K562 (cell line): ENCODE measurements around the gene DPEP2. TPM values are rescaled to one million over a fixed set of nuclear protein-coding genes. Genes with fewer than 3 reads are reported as not detected.

Source experiments
- ATAC-seq: fragments of 200-7000 bp; cut with Tn5 transposase; 3 replicates; pipeline ENCODE4 v1.9.1; 2020; ENCODE audit warnings: moderate library complexity
- BruUV-seq: library from RNA; stranded (reverse); fragments of 400-500 nt; replicated peaks from 2 replicates; lab custom pipeline; 2021; lab: Mats Ljungman, UMichigan
- CTCF ChIA-PET: fragments of 300-600 bp; formaldehyde crosslinking; extraction: SDS; loops from one replicate; lab custom pipeline; 2021; ENCODE audit warnings: low intra/inter-chr PET ratio; lab: Yijun Ruan, JAX
- POLR2A ChIA-PET: fragments of 300-600, 350-650 bp; sonication (Branson Sonifier 250); formaldehyde crosslinking; extraction: SDS; loops from one replicate; lab custom pipeline; 2021; ENCODE audit warnings: antibody characterized with exemption, inconsistent platforms; lab: Yijun Ruan, JAX
- DNase-seq, 4 experiments: peaks; one replicate each; pipeline versions ENCODE4 v3.0.0 to v3.0.0-alpha.2; 2011 to 2018; ENCODE audit warnings: low spot score in 3 of 4, mixed read lengths in 3 of 4; ENCODE audit errors: extremely low read depth in 1 of 4
- FAIRE-seq: peaks from 2 replicates; lab custom pipeline; 2011; peaks lifted over from hg19 to GRCh38; lab: Jason Lieb, UNC
- H2AFZ ChIP-seq: 2 replicates; pipeline ENCODE4 v1.6.0; 2011; ENCODE audit warnings: low read depth, low read length, control low read depth, inconsistent platforms
- H3K27ac ChIP-seq: fragments of 200-600 bp; 3 replicates; pipeline ENCODE4 v1.8.0; 2011; ENCODE audit warnings: low read depth, mild to moderate bottlenecking, control low read depth, inconsistent platforms, low read length, moderate library complexity, mixed read lengths; ENCODE audit errors: extremely low read depth
- H3K27me3 ChIP-seq, 2 experiments: fragments of 300-600 bp in 1 of 2; 2 replicates in 1 of 2; 3 replicates in 1 of 2; pipeline versions ENCODE4 v1.6.0 to v1.8.0; 2011; ENCODE audit warnings: inconsistent platforms in 2 of 2, low read length in 2 of 2, mild to moderate bottlenecking in 1 of 2, mixed read lengths in 1 of 2, moderate library complexity in 1 of 2; ENCODE audit not compliant: control insufficient read depth in 2 of 2, insufficient read depth in 2 of 2
- H3K36me3 ChIP-seq: fragments of 300-600 bp; 3 replicates; pipeline ENCODE4 v1.8.0; 2011; ENCODE audit warnings: mild to moderate bottlenecking, low read length, inconsistent platforms; ENCODE audit not compliant: control insufficient read depth, insufficient read depth
- H3K4me1 ChIP-seq, 2 experiments: fragments of 200-600 bp in 1 of 2; replicated peaks in 1 of 2; 2 replicates in 1 of 2; 3 replicates in 1 of 2; pipeline versions ENCODE4 v1.5.1 to v1.8.0; 2011; ENCODE audit warnings: inconsistent platforms in 2 of 2, low read length in 2 of 2, mild to moderate bottlenecking in 1 of 2, mixed read lengths in 1 of 2, moderate library complexity in 1 of 2; ENCODE audit not compliant: control insufficient read depth in 2 of 2, insufficient read depth in 2 of 2
- H3K4me2 ChIP-seq: 2 replicates; pipeline ENCODE4 v1.6.1; 2011; ENCODE audit warnings: low read length, control low read depth, inconsistent platforms, mixed read lengths; ENCODE audit not compliant: insufficient read depth
- H3K4me3 ChIP-seq: fragments of 200-600 bp; sonication (generic), shearing (Covaris generic); 2 replicates; pipeline ENCODE4 v1.5.1; 2016; ENCODE audit warnings: control low read depth, inconsistent platforms
- H3K79me2 ChIP-seq: fragments of 200-600 bp; 3 replicates; pipeline ENCODE4 v1.8.0; 2011; ENCODE audit warnings: low read length, inconsistent platforms; ENCODE audit not compliant: control insufficient read depth, insufficient read depth
- H3K9ac ChIP-seq, 2 experiments: 2 replicates each; pipeline versions ENCODE4 v1.6.0 to v1.6.1; 2011; ENCODE audit warnings: low read depth in 2 of 2, low read length in 2 of 2, control low read depth in 1 of 2, inconsistent platforms in 1 of 2, mild to moderate bottlenecking in 1 of 2, mixed read lengths in 1 of 2; ENCODE audit not compliant: insufficient read depth in 1 of 2
- H3K9me1 ChIP-seq: one replicate; pipeline ENCODE4 v1.6.0; 2011; ENCODE audit warnings: inconsistent platforms, mild to moderate bottlenecking, low read length, moderate library complexity; ENCODE audit not compliant: control insufficient read depth, insufficient read depth
- H3K9me3 ChIP-seq: replicated peaks from 2 replicates; pipeline ENCODE4 v1.5.1; 2011; ENCODE audit warnings: low read depth, low read length, inconsistent platforms; ENCODE audit not compliant: control insufficient read depth, insufficient read depth
- H4K20me1 ChIP-seq: replicated peaks from 2 replicates; pipeline ENCODE4 v1.6.1; 2011; ENCODE audit warnings: low read length, inconsistent platforms, mixed read lengths; ENCODE audit not compliant: control insufficient read depth, insufficient read depth
- ARID1B ChIP-seq: fragments of 450-650 bp; IDR thresholded peaks from 2 replicates; pipeline ENCODE4 v1.6.1; 2016; ENCODE audit warnings: antibody characterized with exemption, mild to moderate bottlenecking, inconsistent platforms
- ATF1 ChIP-seq, 2 experiments: fragments of 450-650 bp in 1 of 2; IDR thresholded peaks; 2 replicates each; pipeline ENCODE4 v1.6.1; 2016; ENCODE audit warnings: missing compliant biosample characterization in 1 of 2, missing genetic modification characterization in 1 of 2
- ATF3 ChIP-seq, 2 experiments: fragments of 450-650 bp in 1 of 2; sonication (generic) in 1 of 2; formaldehyde crosslinking in 1 of 2; IDR thresholded peaks in 1 of 2; conservative IDR thresholded peaks in 1 of 2; 2 replicates each; pipeline versions ENCODE4 v1.6.1 to v1.8.1; 2016 to 2023; ENCODE audit warnings: mild to moderate bottlenecking in 2 of 2, moderate library complexity in 2 of 2, inconsistent platforms in 1 of 2, missing genetic modification reagents in 1 of 2
- ATF7 ChIP-seq: fragments of 450-650 bp; IDR thresholded peaks from 2 replicates; pipeline ENCODE4 v1.7.1; 2014; ENCODE audit warnings: mild to moderate bottlenecking, moderate library complexity
- DPF2 ChIP-seq: fragments of 450-650 bp; IDR thresholded peaks from 2 replicates; pipeline ENCODE4 v1.6.1; 2016
- E2F3 ChIP-seq: fragments of 250-450 bp; sonication (Bioruptor Pico); IDR thresholded peaks from 2 replicates; pipeline ENCODE4 v1.4.0; 2020; ENCODE audit warnings: mild to moderate bottlenecking
- FOXM1 ChIP-seq, 2 experiments: fragments of 450-650 bp in 1 of 2; sonication (generic) in 1 of 2; formaldehyde crosslinking in 1 of 2; IDR thresholded peaks; 2 replicates each; pipeline versions ENCODE4 v1.6.1 to v1.9.0; 2017 to 2022; ENCODE audit warnings: low read depth in 2 of 2, mild to moderate bottlenecking in 2 of 2, missing genetic modification reagents in 1 of 2, moderate library complexity in 1 of 2
- MED1 ChIP-seq: sonication (generic); formaldehyde crosslinking; IDR thresholded peaks from 2 replicates; pipeline ENCODE4 v1.8.1; 2023; ENCODE audit warnings: missing genetic modification reagents, borderline replicate concordance
- PTRF ChIP-seq: fragments of 450-650 bp; IDR thresholded peaks from 2 replicates; pipeline ENCODE4 v1.6.1; 2016; ENCODE audit warnings: mild to moderate bottlenecking, missing genetic modification characterization, missing compliant biosample characterization
- STAG1 ChIP-seq: sonication (generic); formaldehyde crosslinking; IDR thresholded peaks from 2 replicates; pipeline ENCODE4 v1.5.0; 2020; ENCODE audit warnings: missing genetic modification reagents, borderline replicate concordance
- ZFPM2 ChIP-seq: fragments of 250-450 bp; sonication (Bioruptor Pico); IDR thresholded peaks from 2 replicates; pipeline ENCODE4 v1.5.1; 2022; ENCODE audit warnings: mild to moderate bottlenecking
- ZNF384 ChIP-seq: IDR thresholded peaks from 2 replicates; pipeline ENCODE4 v1.6.1; 2012; ENCODE audit warnings: low read depth, low read length, improper control_type of control experiment
- ZNF583 ChIP-seq: fragments of 250-450 bp; sonication (Bioruptor Pico); IDR thresholded peaks from 2 replicates; pipeline ENCODE4 v1.4.0; 2020
- WGBS: fragments of 100-300 bp; shearing (Covaris generic); methylation state at CpG from one replicate; pipeline ENCODE4 v1.1.6; 2016; ENCODE audit warnings: low coverage, mixed read lengths; ENCODE audit not compliant: insufficient coverage; ENCODE audit errors: missing lambda C conversion rate; 5-methylcytosine and 5-hydroxymethylcytosine counted together
- in situ Hi-C: fragments of 300-500 bp; cut with MboI; formaldehyde crosslinking; loops from 4 replicates; pipeline ENCODE4 v1.15.0; 2018; ENCODE audit warnings: inconsistent platforms, mixed read lengths
- intact Hi-C: fragments of 100-400 bp; cut with micrococcal nuclease; formaldehyde crosslinking; loops from 2 replicates; pipeline ENCODE4 v1.14.2; 2022
- polyA plus RNA-seq, 8 experiments: library from polyadenylated mRNA; depleted of rRNA in 4 of 8; stranded (reverse) in 5 of 8; unstranded in 3 of 8; fragments of >200 nt; fragmentation: Nextera tagmentation in 2 of 8; fragmentation: Illumina TruSeq in 1 of 8; extraction: Ambion mirVana in 2 of 8; extraction: Trizol in 1 of 8; gene quantifications; 2 replicates each; pipeline versions ENCODE4 v1.2.1 to v1.2.3, GENCODE V29; 2011 to 2014; ENCODE audit warnings: inconsistent platforms in 1 of 8, missing spikeins in 1 of 8
- total RNA-seq, 7 experiments: library from RNA; depleted of rRNA in 6 of 7; stranded (reverse); fragments of >200 nt in 6 of 7; fragmentation: Illumina TruSeq in 2 of 7; extraction: Trizol in 2 of 7; gene quantifications; 2 replicates each; pipeline versions ENCODE4 v1.2.1 to v1.2.3, GENCODE V29; 2011 to 2021; ENCODE audit warnings: low replicate concordance in 1 of 7
- TF ChIP-seq, protein P1 (sequence below): fragments of 450-650 bp; IDR thresholded peaks from 2 replicates; pipeline ENCODE4 v1.6.1; 2017; ENCODE audit warnings: antibody characterized with exemption
- TF ChIP-seq, protein P2 (sequence below): fragments of 450-650 bp; IDR thresholded peaks from 2 replicates; pipeline ENCODE4 v1.6.1; 2016; ENCODE audit warnings: missing biosample characterization, missing genetic modification characterization

Gene DPEP2
- total and polyA plus RNA-seq, 9 of the 15 experiments (the other 6 are each of a cell fraction or from before 2014, with no cell fraction given): 0.14 to 1.2 (median 0.38) TPM

DNA sequence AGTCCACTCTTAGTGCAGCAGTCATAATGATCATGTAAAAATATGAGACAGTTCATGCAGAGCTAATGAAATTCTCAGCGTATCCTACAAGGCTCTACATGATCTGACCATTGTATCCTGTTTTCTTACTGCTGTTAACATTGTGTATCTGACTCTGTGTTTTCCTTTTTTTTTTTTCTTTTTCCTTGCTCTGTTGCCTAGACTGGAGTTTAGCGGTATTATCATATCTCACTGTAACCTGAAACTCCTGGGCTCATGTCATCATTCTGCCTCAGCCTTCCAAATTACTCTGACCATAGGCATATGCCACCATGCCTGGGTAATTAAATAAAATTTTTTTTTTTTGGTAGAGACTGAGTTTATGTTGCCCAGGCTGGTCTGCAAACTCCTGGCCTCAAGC lies 35.9 kb upstream of the DPEP2 start:
- intact Hi-C loops: no loop called here
- Histone ChIP-seq H3K36me3 (peaks cover 21% of the 10 kb centered on the region), H3K9ac (no peak overlapping the region), H4K20me1 (no peaks in the 10 kb centered on the region; the same call in 1 of the 2 replicates)
- POLR2A ChIA-PET: interaction anchor here (0.5 to 1.2 kb wide), 2 partner anchors 36 to 352 kb away, joined by 3 to 4 read pairs; no protein-coding TSS in a partner anchor
- no peak for DNase-seq
- TF ChIP-seq MED1 (no peak), ZNF583 (CRISPR knock-in tag) (no peak), PTRF (tag) (no peak), ATF7 (0 out of 2 replicates have a peak, but pooled peaks have one; percentile 19), DPF2 (peak; percentile 37; the same call in 1 of the 2 replicates), ZFPM2 (CRISPR knock-in tag) (no peak), STAG1 (CRISPR knock-in tag) (no peak), ARID1B (0 out of 2 replicates have a peak, but pooled peaks have one; percentile 12), E2F3 (CRISPR knock-in tag) (no peak), FOXM1 (IDR thresholded peaks at IDR 0.05; ENCODE audit: low read depth) (no peak), FOXM1 (CRISPR knock-in tag; IDR thresholded peaks at IDR 0.05; ENCODE audit: low read depth) (no peak), ATF3 (IDR thresholded peaks at IDR 0.05) (peak; percentile 19; the same call in 1 of the 2 replicates), ATF3 (CRISPR knock-in tag; conservative IDR thresholded peaks at IDR 0.05) (no peak), ATF1 (CRISPR knock-in tag; IDR thresholded peaks at IDR 0.05) (no peak), ATF1 (tag; IDR thresholded peaks at IDR 0.05) (0 out of 2 replicates have a peak, but pooled peaks have one; percentile 14), ZNF384 (peak; percentile 48; the same call in 1 of the 2 replicates)
- TF ChIP-seq, protein P1, sequence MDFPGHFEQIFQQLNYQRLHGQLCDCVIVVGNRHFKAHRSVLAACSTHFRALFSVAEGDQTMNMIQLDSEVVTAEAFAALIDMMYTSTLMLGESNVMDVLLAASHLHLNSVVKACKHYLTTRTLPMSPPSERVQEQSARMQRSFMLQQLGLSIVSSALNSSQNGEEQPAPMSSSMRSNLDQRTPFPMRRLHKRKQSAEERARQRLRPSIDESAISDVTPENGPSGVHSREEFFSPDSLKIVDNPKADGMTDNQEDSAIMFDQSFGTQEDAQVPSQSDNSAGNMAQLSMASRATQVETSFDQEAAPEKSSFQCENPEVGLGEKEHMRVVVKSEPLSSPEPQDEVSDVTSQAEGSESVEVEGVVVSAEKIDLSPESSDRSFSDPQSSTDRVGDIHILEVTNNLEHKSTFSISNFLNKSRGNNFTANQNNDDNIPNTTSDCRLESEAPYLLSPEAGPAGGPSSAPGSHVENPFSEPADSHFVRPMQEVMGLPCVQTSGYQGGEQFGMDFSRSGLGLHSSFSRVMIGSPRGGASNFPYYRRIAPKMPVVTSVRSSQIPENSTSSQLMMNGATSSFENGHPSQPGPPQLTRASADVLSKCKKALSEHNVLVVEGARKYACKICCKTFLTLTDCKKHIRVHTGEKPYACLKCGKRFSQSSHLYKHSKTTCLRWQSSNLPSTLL: no peak
- TF ChIP-seq, protein P2, sequence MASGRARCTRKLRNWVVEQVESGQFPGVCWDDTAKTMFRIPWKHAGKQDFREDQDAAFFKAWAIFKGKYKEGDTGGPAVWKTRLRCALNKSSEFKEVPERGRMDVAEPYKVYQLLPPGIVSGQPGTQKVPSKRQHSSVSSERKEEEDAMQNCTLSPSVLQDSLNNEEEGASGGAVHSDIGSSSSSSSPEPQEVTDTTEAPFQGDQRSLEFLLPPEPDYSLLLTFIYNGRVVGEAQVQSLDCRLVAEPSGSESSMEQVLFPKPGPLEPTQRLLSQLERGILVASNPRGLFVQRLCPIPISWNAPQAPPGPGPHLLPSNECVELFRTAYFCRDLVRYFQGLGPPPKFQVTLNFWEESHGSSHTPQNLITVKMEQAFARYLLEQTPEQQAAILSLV: no peak
- TF ChIP-seq, all 486 proteins: peak for 6
- ATAC-seq (peak; percentile 63), FAIRE-seq (no peak)
- no peak overlapping the region for H3K4me3 ChIP-seq
- no peaks in the 10 kb centered on the region for H3K79me2 ChIP-seq
- no peak overlapping the region; the same call in 1 of the 2 replicates for H3K4me2 ChIP-seq
- no TSS peak for BruUV-seq
- H3K9me3 ChIP-seq: no peaks in the 10 kb centered on the region
- in situ Hi-C loops: no loop called here
- H2AFZ ChIP-seq: no peak overlapping the region
- CTCF ChIA-PET: interaction anchor here (0.6 kb wide), 1 partner anchor 40 kb away, joined by 4 read pairs; no protein-coding TSS in a partner anchor
- H3K27me3 ChIP-seq: no peaks in the 10 kb centered on the region
- peaks cover 2 to 9% of the 10 kb centered on the region in 2 experiments; a peak in 2 of 5 replicates for H3K4me1 ChIP-seq
- H3K27ac ChIP-seq: peak overlapping the region; percentile 0; the same call in 1 of the 3 replicates
- no peaks in the 10 kb centered on the region for H3K9me1 ChIP-seq
- WGBS: 33% methylated on average over 2 of the region's 2 CpGs
